ENCODE data around the gene C8G. TPM values are rescaled to one million over a fixed set of nuclear protein-coding genes. Genes with fewer than 3 reads are reported as not detected.

C8G gene
- polyA plus RNA-seq, 1 donor from 2014 or later: not detected

- Histone ChIP-seq H3K9ac (ENCODE audit: low read length) (no peak overlapping the region), H3K27ac (ENCODE audit: low read length) (no peak overlapping the region), H3K36me3 (ENCODE audit: insufficient read depth, low read length) (no peaks in the 10 kb centered on the region), H3K9me3 (ENCODE audit: low read length) (no peaks in the 10 kb centered on the region), H3F3A (ENCODE audit: insufficient read depth, low read length, poor library complexity, severe bottlenecking) (no peaks in the 10 kb centered on the region), H3K27me3 (ENCODE audit: insufficient read depth, low read depth, low read length) (no peaks in the 10 kb centered on the region), H2AFZ (ENCODE audit: low read depth, low read length) (no peak overlapping the region), H3K4me3 (ENCODE audit: low read length) (no peak overlapping the region), H3K9me2 (ENCODE audit: insufficient read depth, low read length) (no peaks in the 10 kb centered on the region), H3K79me2 (replicated peaks; ENCODE audit: insufficient read depth, low read length) (no peaks in the 10 kb centered on the region), H3K4me2 (ENCODE audit: low read length) (no peak overlapping the region), H4K20me1 (ENCODE audit: insufficient read depth) (no peaks in the 10 kb centered on the region)
- TF ChIP-seq EP300 (conservative IDR thresholded peaks at IDR 0.05; ENCODE audit: poor library complexity, severe bottlenecking) (no peak), SMC3 (conservative IDR thresholded peaks at IDR 0.05; ENCODE audit: poor library complexity) (no peak), TAF1 (IDR thresholded peaks at IDR 0.05; ENCODE audit: low read depth) (no peak), POLR2AphosphoS5 (IDR thresholded peaks at IDR 0.05) (no peak), RAD21 (conservative IDR thresholded peaks at IDR 0.05) (no peak), MXI1 (conservative IDR thresholded peaks at IDR 0.05; ENCODE audit: poor library complexity, severe bottlenecking) (no peak), EZH2 (IDR thresholded peaks at IDR 0.05; ENCODE audit: borderline replicate concordance, insufficient read depth, low read length, poor library complexity, severe bottlenecking) (no peak)
- TF ChIP-seq, protein P1, sequence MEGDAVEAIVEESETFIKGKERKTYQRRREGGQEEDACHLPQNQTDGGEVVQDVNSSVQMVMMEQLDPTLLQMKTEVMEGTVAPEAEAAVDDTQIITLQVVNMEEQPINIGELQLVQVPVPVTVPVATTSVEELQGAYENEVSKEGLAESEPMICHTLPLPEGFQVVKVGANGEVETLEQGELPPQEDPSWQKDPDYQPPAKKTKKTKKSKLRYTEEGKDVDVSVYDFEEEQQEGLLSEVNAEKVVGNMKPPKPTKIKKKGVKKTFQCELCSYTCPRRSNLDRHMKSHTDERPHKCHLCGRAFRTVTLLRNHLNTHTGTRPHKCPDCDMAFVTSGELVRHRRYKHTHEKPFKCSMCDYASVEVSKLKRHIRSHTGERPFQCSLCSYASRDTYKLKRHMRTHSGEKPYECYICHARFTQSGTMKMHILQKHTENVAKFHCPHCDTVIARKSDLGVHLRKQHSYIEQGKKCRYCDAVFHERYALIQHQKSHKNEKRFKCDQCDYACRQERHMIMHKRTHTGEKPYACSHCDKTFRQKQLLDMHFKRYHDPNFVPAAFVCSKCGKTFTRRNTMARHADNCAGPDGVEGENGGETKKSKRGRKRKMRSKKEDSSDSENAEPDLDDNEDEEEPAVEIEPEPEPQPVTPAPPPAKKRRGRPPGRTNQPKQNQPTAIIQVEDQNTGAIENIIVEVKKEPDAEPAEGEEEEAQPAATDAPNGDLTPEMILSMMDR (IDR thresholded peaks at IDR 0.05; ENCODE audit: poor library complexity, severe bottlenecking): no peak
- TF ChIP-seq, protein P2, sequence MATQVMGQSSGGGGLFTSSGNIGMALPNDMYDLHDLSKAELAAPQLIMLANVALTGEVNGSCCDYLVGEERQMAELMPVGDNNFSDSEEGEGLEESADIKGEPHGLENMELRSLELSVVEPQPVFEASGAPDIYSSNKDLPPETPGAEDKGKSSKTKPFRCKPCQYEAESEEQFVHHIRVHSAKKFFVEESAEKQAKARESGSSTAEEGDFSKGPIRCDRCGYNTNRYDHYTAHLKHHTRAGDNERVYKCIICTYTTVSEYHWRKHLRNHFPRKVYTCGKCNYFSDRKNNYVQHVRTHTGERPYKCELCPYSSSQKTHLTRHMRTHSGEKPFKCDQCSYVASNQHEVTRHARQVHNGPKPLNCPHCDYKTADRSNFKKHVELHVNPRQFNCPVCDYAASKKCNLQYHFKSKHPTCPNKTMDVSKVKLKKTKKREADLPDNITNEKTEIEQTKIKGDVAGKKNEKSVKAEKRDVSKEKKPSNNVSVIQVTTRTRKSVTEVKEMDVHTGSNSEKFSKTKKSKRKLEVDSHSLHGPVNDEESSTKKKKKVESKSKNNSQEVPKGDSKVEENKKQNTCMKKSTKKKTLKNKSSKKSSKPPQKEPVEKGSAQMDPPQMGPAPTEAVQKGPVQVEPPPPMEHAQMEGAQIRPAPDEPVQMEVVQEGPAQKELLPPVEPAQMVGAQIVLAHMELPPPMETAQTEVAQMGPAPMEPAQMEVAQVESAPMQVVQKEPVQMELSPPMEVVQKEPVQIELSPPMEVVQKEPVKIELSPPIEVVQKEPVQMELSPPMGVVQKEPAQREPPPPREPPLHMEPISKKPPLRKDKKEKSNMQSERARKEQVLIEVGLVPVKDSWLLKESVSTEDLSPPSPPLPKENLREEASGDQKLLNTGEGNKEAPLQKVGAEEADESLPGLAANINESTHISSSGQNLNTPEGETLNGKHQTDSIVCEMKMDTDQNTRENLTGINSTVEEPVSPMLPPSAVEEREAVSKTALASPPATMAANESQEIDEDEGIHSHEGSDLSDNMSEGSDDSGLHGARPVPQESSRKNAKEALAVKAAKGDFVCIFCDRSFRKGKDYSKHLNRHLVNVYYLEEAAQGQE (IDR thresholded peaks at IDR 0.05; ENCODE audit: borderline replicate concordance): no peak
Measured at GRCh38 chr9:136960212-136960937, 15.3 kb downstream of the C8G start.

- H3F3A ChIP-seq (ENCODE audit: insufficient read depth, low read length, poor library complexity, severe bottlenecking): no peaks in the 10 kb centered on the region
- H3K27ac ChIP-seq (ENCODE audit: low read length): no peak overlapping the region
- no peaks in the 10 kb centered on the region for H3K27me3 ChIP-seq (ENCODE audit: insufficient read depth, low read depth, low read length)
- H3K36me3 ChIP-seq (ENCODE audit: insufficient read depth, low read length): no peaks in the 10 kb centered on the region
- no peaks in the 10 kb centered on the region for H4K20me1 ChIP-seq (ENCODE audit: insufficient read depth)
- H3K79me2 ChIP-seq (replicated peaks; ENCODE audit: insufficient read depth, low read length): no peaks in the 10 kb centered on the region
- H3K9me2 ChIP-seq (ENCODE audit: insufficient read depth, low read length): no peaks in the 10 kb centered on the region
- TF ChIP-seq, protein P1 (IDR thresholded peaks at IDR 0.05; ENCODE audit: poor library complexity, severe bottlenecking): no peak
- TF ChIP-seq POLR2AphosphoS5 (IDR thresholded peaks at IDR 0.05) (no peak), MXI1 (conservative IDR thresholded peaks at IDR 0.05; ENCODE audit: poor library complexity, severe bottlenecking) (no peak), TAF1 (IDR thresholded peaks at IDR 0.05; ENCODE audit: low read depth) (no peak), EZH2 (IDR thresholded peaks at IDR 0.05; ENCODE audit: borderline replicate concordance, insufficient read depth, low read length, poor library complexity, severe bottlenecking) (no peak)
- no peak overlapping the region for H3K9ac ChIP-seq (ENCODE audit: low read length)
- H2AFZ ChIP-seq (ENCODE audit: low read depth, low read length): no peak overlapping the region
- H3K4me3 ChIP-seq (ENCODE audit: low read length): no peak overlapping the region
- H3K9me3 ChIP-seq (ENCODE audit: low read length): no peaks in the 10 kb centered on the region
- H3K4me2 ChIP-seq (ENCODE audit: low read length): no peak overlapping the region
Measured at GRCh38 chr9:136960938-136961275, 15.9 kb downstream of the C8G start.
